Ovary (tissue), 9 donors: Measurements from ENCODE around the gene SNX10. TPM values are rescaled to one million over a fixed set of nuclear protein-coding genes. Genes with fewer than 3 reads are reported as not detected.

ENCODE experiments used
- DNase-seq, 5 donors: peaks; one replicate each; pipeline ENCODE4 v3.0.0-alpha.2; 2019 to 2020
- H3K27ac ChIP-seq, 2 donors: fragments of 200-600 bp; one replicate each; pipeline versions ENCODE4 v1.5.1 to v1.8.0; 2019 to 2022
- H3K27me3 ChIP-seq: fragments of 200-600 bp; one replicate; pipeline ENCODE4 v1.8.0; 2022
- H3K36me3 ChIP-seq: fragments of 200-600 bp; sonication (generic); one replicate; pipeline ENCODE4 v1.5.1; 2019
- H3K4me1 ChIP-seq: one replicate; pipeline ENCODE4 v1.8.1; 2013; ENCODE audit warnings: mild to moderate bottlenecking, moderate library complexity; ENCODE audit not compliant: insufficient read depth
- H3K4me3 ChIP-seq: fragments of 200-600 bp; sonication (generic); one replicate; pipeline ENCODE4 v1.5.1; 2017
- H3K9me3 ChIP-seq, 2 donors: fragments of 200-600 bp in 1 of 2; sonication (generic) in 1 of 2; one replicate each; pipeline versions ENCODE4 v1.5.1 to v1.8.1; 2013 to 2019; ENCODE audit warnings: mild to moderate bottlenecking in 1 of 2, moderate library complexity in 1 of 2
- CTCF ChIP-seq, 3 donors: fragments of 450-650 bp in 2 of 3; fragments of 200-600 bp in 1 of 3; IDR thresholded peaks; one replicate each; pipeline versions ENCODE4 v1.5.1 to v1.8.0; 2016 to 2022; ENCODE audit warnings: antibody characterized with exemption in 3 of 3, mild to moderate bottlenecking in 1 of 3
- EP300 ChIP-seq: sonication (generic); formaldehyde crosslinking; IDR thresholded peaks from one replicate; pipeline ENCODE4 v1.6.1; 2017; ENCODE audit warnings: antibody characterized with exemption
- POLR2A ChIP-seq: fragments of 450-650 bp; IDR thresholded peaks from one replicate; pipeline ENCODE4 v1.6.1; 2017; ENCODE audit warnings: antibody characterized with exemption, mild to moderate bottlenecking, moderate library complexity
- WGBS, 3 donors: extraction: QIAGEN DNeasy Blood & Tissue Kit in 1 of 3; methylation state at CpG; one replicate each; pipeline versions ENCODE4 v1.1.5 to v1.1.7; 2013 to 2017; 5-methylcytosine and 5-hydroxymethylcytosine counted together
- intact Hi-C, 4 donors: fragments of 100-400 bp; cut with DNase I; formaldehyde crosslinking; loops; one replicate each; pipeline versions ENCODE4 v1.11.0 to v1.15.1; 2022 to 2023
- polyA plus RNA-seq, 2 donors: library from polyadenylated mRNA; stranded (reverse); fragments of 200-250 nt in 1 of 2; fragments of 350-450 nt in 1 of 2; fragmentation: Illumina TruSeq in 1 of 2; extraction: RNeasy Lipid Tissue Mini Kit (QIAGEN cat#74804) in 1 of 2; gene quantifications; one replicate each; pipeline ENCODE4 v1.2.3, GENCODE V29; 2013 to 2014
- total RNA-seq, 7 donors: library from RNA; depleted of rRNA in 2 of 7; stranded (reverse); fragments of >200 nt in 2 of 7; fragmentation: NEBNext Ultra II Directional in 3 of 7; extraction: Animal tissue kit (Norgen Biotek cat#: 25700) in 3 of 7; gene quantifications; one replicate each; pipeline versions ENCODE4 v1.1.0 to v1.2.4, GENCODE V29; 2016 to 2023
- donor health status: DM: no; HTN: no; CAD: no; lungs with moderate emphysema.
- donor health status: DM: no; HTN: no; CAD: no.
- donor health status: Bipolar disorder and iron deficiency.
- donor health status: DM: yes; HTN: yes; CAD: no.
- donor health status: DM: no; HTN: no; CAD: no.
- donor health status: DM: yes; HTN: yes; CAD: no.

SNX10 gene
- total and polyA plus RNA-seq, 9 donors: 1.1 to 6.4 (median 2.0) TPM

- no peak for DNase-seq
- H3K9me3 ChIP-seq: no peaks in the 10 kb centered on the region
- TF ChIP-seq CTCF (IDR thresholded peaks at IDR 0.05) (no peak), POLR2A (no peak), EP300 (no peak)
- intact Hi-C loops: loop anchor here (5.0 to 10.0 kb wide), 4 partner anchors 267 to 469 kb away; no protein-coding TSS in a partner anchor
- no peaks in the 10 kb centered on the region for H3K36me3 ChIP-seq
- H3K4me3 ChIP-seq: no peak overlapping the region
- 90 to 92% (median 91%) methylated on average over 3 of the region's 3 CpGs for WGBS, 3 donors
- H3K27me3 ChIP-seq: no peaks in the 10 kb centered on the region
- no peak overlapping the region for H3K27ac ChIP-seq
- H3K4me1 ChIP-seq: no peaks in the 10 kb centered on the region
Measured at GRCh38 chr7:26361637-26362036, 70.0 kb downstream of the SNX10 start.

- no peak for DNase-seq
- intact Hi-C loops: loop anchor here (5.0 to 10.0 kb wide), 4 partner anchors 269 to 471 kb away; no protein-coding TSS in a partner anchor
- Histone ChIP-seq H3K9me3 (no peaks in the 10 kb centered on the region), H3K36me3 (no peaks in the 10 kb centered on the region), H3K4me3 (no peak overlapping the region), H3K27me3 (no peaks in the 10 kb centered on the region), H3K27ac (no peak overlapping the region), H3K4me1 (no peaks in the 10 kb centered on the region)
- WGBS, 3 donors: 87 to 93% (median 89%) methylated on average over 7 of the region's 7 CpGs
- TF ChIP-seq POLR2A (no peak), CTCF (IDR thresholded peaks at IDR 0.05) (no peak), EP300 (no peak)
Measured at GRCh38 chr7:26363465-26363864, 71.8 kb downstream of the SNX10 start.

GRCh38 chr7:26365077-26365900 is 73.6 kb downstream of the SNX10 start:
- intact Hi-C loops: loop anchor here (2.0 to 10.0 kb wide), 7 partner anchors 270 to 797 kb away; partner anchors contain the start of gene HOXA7 (in 1 of the 4)

GRCh38 chr7:26365901-26366275 is 74.2 kb downstream of the SNX10 start:
- no peaks in the 10 kb centered on the region for H3K27me3 ChIP-seq

More at GRCh38 chr7:26365077-26365900, 73.6 kb downstream of the SNX10 start:
- no peaks in the 10 kb centered on the region for H3K4me1 ChIP-seq
- no peaks in the 10 kb centered on the region for H3K27me3 ChIP-seq
- H3K4me3 ChIP-seq: no peak overlapping the region
- H3K27ac ChIP-seq: no peak overlapping the region
- H3K36me3 ChIP-seq: no peaks in the 10 kb centered on the region
- peak in 3 of 5 donors; percentile 19 to 64 (median 34) for DNase-seq
- 21 to 30% (median 24%) methylated on average over 13 of the region's 13 CpGs for WGBS, 3 donors
- H3K9me3 ChIP-seq: no peaks in the 10 kb centered on the region
- TF ChIP-seq EP300: no peak
- TF ChIP-seq CTCF (IDR thresholded peaks at IDR 0.05): peak; percentile 35 to 81 (median 78)
- no peak for TF ChIP-seq POLR2A

More at GRCh38 chr7:26365901-26366275, 74.2 kb downstream of the SNX10 start:
- no peaks in the 10 kb centered on the region for H3K36me3 ChIP-seq
- no peaks in the 10 kb centered on the region for H3K9me3 ChIP-seq
- DNase-seq: no peak
- TF ChIP-seq POLR2A (no peak), EP300 (no peak), CTCF (IDR thresholded peaks at IDR 0.05) (no peak)
- no peaks in the 10 kb centered on the region for H3K4me1 ChIP-seq
- no peak overlapping the region for H3K4me3 ChIP-seq
- intact Hi-C loops: loop anchor here (2.0 to 10.0 kb wide), 8 partner anchors 271 to 796 kb away; partner anchors contain the start of gene HOXA7 (in 1 of the 4)
- no peak overlapping the region for H3K27ac ChIP-seq
